SK-N-SH treated with all-trans-retinoic acid at 6 μM for 48 hours (cell line): ENCODE data around the gene INSIG2.

ENCODE experiments used
- ATAC-seq: fragments of 200-7000 bp; cut with Tn5 transposase; 3 replicates; pipeline ENCODE4 v1.9.1; 2020; ENCODE audit warnings: mild to moderate bottlenecking, moderate library complexity
- BACH2 ChIP-seq: fragments of 250-450 bp; sonication (Bioruptor Pico); IDR thresholded peaks from 2 replicates; pipeline ENCODE4 v1.9.0; 2021; ENCODE audit warnings: mild to moderate bottlenecking, borderline replicate concordance
- CSDC2 ChIP-seq: fragments of 250-450 bp; sonication (Bioruptor Pico); IDR thresholded peaks from 2 replicates; pipeline ENCODE4 v1.5.0; 2020; ENCODE audit warnings: mild to moderate bottlenecking, moderate library complexity
- GLIS3 ChIP-seq: fragments of 250-450 bp; sonication (Bioruptor Pico); IDR thresholded peaks from 2 replicates; pipeline ENCODE4 v1.5.0; 2020; ENCODE audit warnings: mild to moderate bottlenecking, moderate library complexity
- ISL1 ChIP-seq: fragments of 250-450 bp; sonication (Bioruptor Pico); IDR thresholded peaks from 2 replicates; pipeline ENCODE4 v2.1.2; 2022; ENCODE audit warnings: mild to moderate bottlenecking, moderate library complexity
- OSR1 ChIP-seq: fragments of 250-450 bp; sonication (Bioruptor Pico); IDR thresholded peaks from 2 replicates; pipeline ENCODE4 v1.8.0; 2022; ENCODE audit warnings: moderate library complexity, mild to moderate bottlenecking, inconsistent platforms
- PPARA ChIP-seq: fragments of 250-450 bp; sonication (Bioruptor Pico); IDR thresholded peaks from 2 replicates; pipeline ENCODE4 v1.5.0; 2020; ENCODE audit warnings: mild to moderate bottlenecking, borderline replicate concordance
- RARB ChIP-seq: fragments of 250-450 bp; sonication (Bioruptor Pico); IDR thresholded peaks from 2 replicates; pipeline ENCODE4 v1.8.0; 2021; ENCODE audit warnings: mild to moderate bottlenecking, moderate library complexity
- SNAI2 ChIP-seq: fragments of 250-450 bp; sonication (Bioruptor Pico); IDR thresholded peaks from 2 replicates; pipeline ENCODE4 v1.5.0; 2020; ENCODE audit warnings: mild to moderate bottlenecking, moderate library complexity
- ZC3H10 ChIP-seq: fragments of 250-450 bp; sonication (Bioruptor Pico); IDR thresholded peaks from 2 replicates; pipeline ENCODE4 v1.5.1; 2021; ENCODE audit warnings: mild to moderate bottlenecking, moderate library complexity
- ZNF565 ChIP-seq: fragments of 450-650 bp; formaldehyde crosslinking; conservative IDR thresholded peaks from 2 replicates; pipeline ENCODE4 v1.5.0; 2020; ENCODE audit warnings: low read depth, mild to moderate bottlenecking, moderate library complexity
- ZNF70 ChIP-seq: fragments of 450-650 bp; formaldehyde crosslinking; IDR thresholded peaks from 2 replicates; pipeline ENCODE4 v1.5.0; 2020; ENCODE audit warnings: mild to moderate bottlenecking, moderate library complexity
- ZNF8 ChIP-seq: fragments of 450-650 bp; formaldehyde crosslinking; IDR thresholded peaks from 2 replicates; pipeline ENCODE4 v1.5.0; 2020; ENCODE audit warnings: mild to moderate bottlenecking, moderate library complexity
- TF ChIP-seq, protein P1 (sequence below): fragments of 250-450 bp; sonication (Bioruptor Pico); IDR thresholded peaks from 2 replicates; pipeline ENCODE4 v1.5.0; 2020; ENCODE audit warnings: mild to moderate bottlenecking, moderate library complexity
- TF ChIP-seq, protein P2 (sequence below): fragments of 250-450 bp; sonication (Bioruptor Pico); IDR thresholded peaks from 2 replicates; pipeline ENCODE4 v1.5.1; 2021; ENCODE audit warnings: mild to moderate bottlenecking, moderate library complexity
- TF ChIP-seq, protein P3 (sequence below): fragments of 250-450 bp; sonication (Bioruptor Pico); IDR thresholded peaks from 2 replicates; pipeline ENCODE4 v1.8.0; 2021; ENCODE audit warnings: low read depth, mild to moderate bottlenecking, moderate library complexity, borderline replicate concordance
- TF ChIP-seq, protein P4 (sequence below): fragments of 250-450 bp; sonication (Bioruptor Pico); IDR thresholded peaks from 2 replicates; pipeline ENCODE4 v1.8.0; 2020; ENCODE audit warnings: mild to moderate bottlenecking, moderate library complexity, borderline replicate concordance
- TF ChIP-seq, protein P5 (sequence below): fragments of 250-450 bp; sonication (Bioruptor Pico); IDR thresholded peaks from 2 replicates; pipeline ENCODE4 v1.5.1; 2020; ENCODE audit warnings: low read depth, mild to moderate bottlenecking, moderate library complexity

Gene INSIG2

DNA sequence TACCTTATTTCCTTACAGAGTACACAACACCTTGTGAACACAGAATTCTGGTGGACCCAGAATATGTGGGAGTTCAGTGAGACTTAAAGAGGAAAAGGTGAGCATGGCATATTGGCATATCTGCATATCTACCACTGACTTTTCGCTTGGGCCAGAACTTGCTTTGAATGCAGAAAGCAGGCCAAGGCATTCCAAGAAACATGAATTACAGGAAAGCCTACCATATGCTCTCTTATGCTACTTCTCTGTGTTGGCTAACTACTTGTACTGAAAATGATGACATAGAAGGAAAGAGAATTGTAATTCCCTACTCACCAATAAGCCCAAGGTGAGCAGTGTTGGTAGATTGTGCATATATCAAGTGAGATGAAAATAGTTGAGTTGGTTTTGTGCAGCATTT, 43.0 kb upstream of the INSIG2 start:
- TF ChIP-seq ZNF565 (CRISPR knock-in tag): no peak
- no peak for TF ChIP-seq ZNF8
- TF ChIP-seq ZNF70: no peak
- no peak for TF ChIP-seq SNAI2 (CRISPR knock-in tag)
- TF ChIP-seq, protein P1, sequence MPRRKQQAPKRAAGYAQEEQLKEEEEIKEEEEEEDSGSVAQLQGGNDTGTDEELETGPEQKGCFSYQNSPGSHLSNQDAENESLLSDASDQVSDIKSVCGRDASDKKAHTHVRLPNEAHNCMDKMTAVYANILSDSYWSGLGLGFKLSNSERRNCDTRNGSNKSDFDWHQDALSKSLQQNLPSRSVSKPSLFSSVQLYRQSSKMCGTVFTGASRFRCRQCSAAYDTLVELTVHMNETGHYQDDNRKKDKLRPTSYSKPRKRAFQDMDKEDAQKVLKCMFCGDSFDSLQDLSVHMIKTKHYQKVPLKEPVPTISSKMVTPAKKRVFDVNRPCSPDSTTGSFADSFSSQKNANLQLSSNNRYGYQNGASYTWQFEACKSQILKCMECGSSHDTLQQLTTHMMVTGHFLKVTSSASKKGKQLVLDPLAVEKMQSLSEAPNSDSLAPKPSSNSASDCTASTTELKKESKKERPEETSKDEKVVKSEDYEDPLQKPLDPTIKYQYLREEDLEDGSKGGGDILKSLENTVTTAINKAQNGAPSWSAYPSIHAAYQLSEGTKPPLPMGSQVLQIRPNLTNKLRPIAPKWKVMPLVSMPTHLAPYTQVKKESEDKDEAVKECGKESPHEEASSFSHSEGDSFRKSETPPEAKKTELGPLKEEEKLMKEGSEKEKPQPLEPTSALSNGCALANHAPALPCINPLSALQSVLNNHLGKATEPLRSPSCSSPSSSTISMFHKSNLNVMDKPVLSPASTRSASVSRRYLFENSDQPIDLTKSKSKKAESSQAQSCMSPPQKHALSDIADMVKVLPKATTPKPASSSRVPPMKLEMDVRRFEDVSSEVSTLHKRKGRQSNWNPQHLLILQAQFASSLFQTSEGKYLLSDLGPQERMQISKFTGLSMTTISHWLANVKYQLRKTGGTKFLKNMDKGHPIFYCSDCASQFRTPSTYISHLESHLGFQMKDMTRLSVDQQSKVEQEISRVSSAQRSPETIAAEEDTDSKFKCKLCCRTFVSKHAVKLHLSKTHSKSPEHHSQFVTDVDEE (CRISPR knock-in tag): no peak
- no peak for TF ChIP-seq BACH2
- TF ChIP-seq, protein P2, sequence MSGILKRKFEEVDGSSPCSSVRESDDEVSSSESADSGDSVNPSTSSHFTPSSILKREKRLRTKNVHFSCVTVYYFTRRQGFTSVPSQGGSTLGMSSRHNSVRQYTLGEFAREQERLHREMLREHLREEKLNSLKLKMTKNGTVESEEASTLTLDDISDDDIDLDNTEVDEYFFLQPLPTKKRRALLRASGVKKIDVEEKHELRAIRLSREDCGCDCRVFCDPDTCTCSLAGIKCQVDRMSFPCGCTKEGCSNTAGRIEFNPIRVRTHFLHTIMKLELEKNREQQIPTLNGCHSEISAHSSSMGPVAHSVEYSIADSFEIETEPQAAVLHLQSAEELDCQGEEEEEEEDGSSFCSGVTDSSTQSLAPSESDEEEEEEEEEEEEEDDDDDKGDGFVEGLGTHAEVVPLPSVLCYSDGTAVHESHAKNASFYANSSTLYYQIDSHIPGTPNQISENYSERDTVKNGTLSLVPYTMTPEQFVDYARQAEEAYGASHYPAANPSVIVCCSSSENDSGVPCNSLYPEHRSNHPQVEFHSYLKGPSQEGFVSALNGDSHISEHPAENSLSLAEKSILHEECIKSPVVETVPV (CRISPR knock-in tag): no peak
- no peak for TF ChIP-seq ISL1 (CRISPR knock-in tag)
- no peak for TF ChIP-seq GLIS3 (CRISPR knock-in tag)
- TF ChIP-seq CSDC2 (CRISPR knock-in tag): no peak
- TF ChIP-seq, protein P3, sequence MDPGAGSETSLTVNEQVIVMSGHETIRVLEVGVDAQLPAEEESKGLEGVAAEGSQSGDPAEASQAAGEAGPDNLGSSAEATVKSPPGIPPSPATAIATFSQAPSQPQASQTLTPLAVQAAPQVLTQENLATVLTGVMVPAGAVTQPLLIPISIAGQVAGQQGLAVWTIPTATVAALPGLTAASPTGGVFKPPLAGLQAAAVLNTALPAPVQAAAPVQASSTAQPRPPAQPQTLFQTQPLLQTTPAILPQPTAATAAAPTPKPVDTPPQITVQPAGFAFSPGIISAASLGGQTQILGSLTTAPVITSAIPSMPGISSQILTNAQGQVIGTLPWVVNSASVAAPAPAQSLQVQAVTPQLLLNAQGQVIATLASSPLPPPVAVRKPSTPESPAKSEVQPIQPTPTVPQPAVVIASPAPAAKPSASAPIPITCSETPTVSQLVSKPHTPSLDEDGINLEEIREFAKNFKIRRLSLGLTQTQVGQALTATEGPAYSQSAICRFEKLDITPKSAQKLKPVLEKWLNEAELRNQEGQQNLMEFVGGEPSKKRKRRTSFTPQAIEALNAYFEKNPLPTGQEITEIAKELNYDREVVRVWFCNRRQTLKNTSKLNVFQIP: no peak
- no peak for TF ChIP-seq OSR1 (CRISPR knock-in tag)
- TF ChIP-seq RARB (CRISPR knock-in tag): no peak
- TF ChIP-seq, protein P4, sequence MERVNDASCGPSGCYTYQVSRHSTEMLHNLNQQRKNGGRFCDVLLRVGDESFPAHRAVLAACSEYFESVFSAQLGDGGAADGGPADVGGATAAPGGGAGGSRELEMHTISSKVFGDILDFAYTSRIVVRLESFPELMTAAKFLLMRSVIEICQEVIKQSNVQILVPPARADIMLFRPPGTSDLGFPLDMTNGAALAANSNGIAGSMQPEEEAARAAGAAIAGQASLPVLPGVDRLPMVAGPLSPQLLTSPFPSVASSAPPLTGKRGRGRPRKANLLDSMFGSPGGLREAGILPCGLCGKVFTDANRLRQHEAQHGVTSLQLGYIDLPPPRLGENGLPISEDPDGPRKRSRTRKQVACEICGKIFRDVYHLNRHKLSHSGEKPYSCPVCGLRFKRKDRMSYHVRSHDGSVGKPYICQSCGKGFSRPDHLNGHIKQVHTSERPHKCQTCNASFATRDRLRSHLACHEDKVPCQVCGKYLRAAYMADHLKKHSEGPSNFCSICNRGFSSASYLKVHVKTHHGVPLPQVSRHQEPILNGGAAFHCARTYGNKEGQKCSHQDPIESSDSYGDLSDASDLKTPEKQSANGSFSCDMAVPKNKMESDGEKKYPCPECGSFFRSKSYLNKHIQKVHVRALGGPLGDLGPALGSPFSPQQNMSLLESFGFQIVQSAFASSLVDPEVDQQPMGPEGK (CRISPR knock-in tag): no peak

DNA sequence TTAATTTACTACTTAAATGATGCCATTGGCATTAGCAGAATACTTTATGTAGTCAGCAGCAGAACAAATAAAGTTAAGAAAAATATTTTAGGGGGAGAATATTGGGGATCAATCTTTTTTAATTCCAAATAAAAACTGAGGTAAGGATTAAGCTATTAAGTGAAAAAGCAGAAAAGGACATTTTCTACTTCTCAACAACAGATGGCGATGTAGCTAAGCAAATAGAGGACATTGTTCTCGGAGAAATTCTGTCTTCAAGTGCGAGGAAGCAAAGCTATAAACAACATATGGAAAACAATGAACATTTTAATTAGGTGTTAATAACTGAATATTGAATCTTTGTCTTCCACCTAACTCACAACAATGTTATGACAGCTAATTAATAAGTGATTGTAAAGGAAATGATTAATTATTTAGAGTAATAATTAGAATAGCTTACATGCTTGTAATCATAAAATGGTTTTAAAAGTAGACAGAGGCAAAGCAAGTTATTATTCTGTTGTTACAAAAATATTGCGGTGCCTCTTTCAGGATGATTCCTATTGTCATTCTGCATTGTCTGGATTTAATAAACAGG, 41.5 kb upstream of the INSIG2 start:
- TF ChIP-seq BACH2: no peak
- TF ChIP-seq, protein P2 (CRISPR knock-in tag): peak; percentile 27; the same call in 1 of the 2 replicates
- TF ChIP-seq, all 23 proteins: peak for 1
- ATAC-seq: peak; percentile 85

More for the DNA sequence above, 43.0 kb upstream of the INSIG2 start:
- no peak for ATAC-seq

DNA sequence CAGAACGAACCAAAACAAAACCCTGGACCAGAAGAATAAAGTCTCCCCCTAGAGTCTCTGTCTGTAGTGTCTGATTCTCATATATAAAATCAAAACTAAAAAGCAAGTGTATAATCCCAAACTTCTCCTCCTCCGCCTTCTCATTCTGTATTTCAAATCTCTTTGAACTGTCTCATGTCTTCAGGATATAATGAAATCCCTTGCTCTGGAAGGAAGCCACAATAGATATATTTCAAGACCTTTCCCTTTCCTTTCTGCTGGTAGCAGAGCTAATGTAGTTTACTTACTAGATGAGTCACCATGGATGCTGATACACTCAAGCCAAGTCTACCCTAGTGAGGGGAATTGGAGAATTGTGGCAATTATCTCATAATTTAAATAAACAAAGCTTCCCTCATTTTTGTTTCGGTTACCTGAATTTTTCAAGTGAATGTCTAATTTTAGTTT, 40.9 kb upstream of the INSIG2 start:
- TF ChIP-seq, protein P5, sequence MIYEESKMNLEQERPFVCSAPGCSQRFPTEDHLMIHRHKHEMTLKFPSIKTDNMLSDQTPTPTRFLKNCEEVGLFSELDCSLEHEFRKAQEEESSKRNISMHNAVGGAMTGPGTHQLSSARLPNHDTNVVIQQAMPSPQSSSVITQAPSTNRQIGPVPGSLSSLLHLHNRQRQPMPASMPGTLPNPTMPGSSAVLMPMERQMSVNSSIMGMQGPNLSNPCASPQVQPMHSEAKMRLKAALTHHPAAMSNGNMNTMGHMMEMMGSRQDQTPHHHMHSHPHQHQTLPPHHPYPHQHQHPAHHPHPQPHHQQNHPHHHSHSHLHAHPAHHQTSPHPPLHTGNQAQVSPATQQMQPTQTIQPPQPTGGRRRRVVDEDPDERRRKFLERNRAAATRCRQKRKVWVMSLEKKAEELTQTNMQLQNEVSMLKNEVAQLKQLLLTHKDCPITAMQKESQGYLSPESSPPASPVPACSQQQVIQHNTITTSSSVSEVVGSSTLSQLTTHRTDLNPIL (CRISPR knock-in tag): 0 out of 2 replicates have a peak, but pooled peaks have one; percentile 25
- TF ChIP-seq PPARA (no peak), ISL1 (CRISPR knock-in tag) (peak; percentile 69), ZC3H10 (CRISPR knock-in tag) (no peak)
- peak; percentile 81 for ATAC-seq

DNA sequence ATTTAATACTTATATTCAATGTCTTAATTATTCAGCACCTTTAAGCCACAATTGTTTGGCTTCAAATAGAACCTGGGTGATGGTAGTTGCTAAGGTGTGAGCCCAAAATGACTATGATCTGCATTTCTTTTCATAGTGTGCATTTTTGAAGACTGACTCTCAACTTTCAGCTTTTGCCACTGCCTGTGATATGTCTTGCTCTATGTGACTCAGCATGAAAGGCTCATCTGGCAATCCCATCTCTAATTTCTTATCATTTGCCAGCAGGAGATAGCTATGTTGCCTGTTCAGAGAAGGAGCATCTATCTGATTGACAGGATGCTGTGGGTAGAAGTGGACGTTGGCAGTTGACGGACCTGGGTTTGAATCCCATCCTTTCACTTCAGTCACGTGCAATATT, 39.9 kb upstream of the INSIG2 start:
- TF ChIP-seq ISL1 (CRISPR knock-in tag): peak; percentile 34; the same call in 1 of the 2 replicates
- TF ChIP-seq, protein P2 (CRISPR knock-in tag): no peak
- TF ChIP-seq, protein P5 (CRISPR knock-in tag): no peak
- ATAC-seq: no peak
